Astrocyte of the hippocampus (primary cell): ENCODE measurements around the gene FMNL3.
"Not testable (repeated sequence)": the region's sequence is repeated elsewhere in the genome, so short reads cannot be mapped to it uniquely, and the experiment has no call there.

Experiments used
- DNase-seq: peaks from one replicate; pipeline ENCODE4 v3.0.0; 2011; ENCODE audit warnings: low read depth, low spot score

FMNL3 gene

GRCh38 chr12:49707128-49707811 is at the start of gene FMNL3:
TSS of gene FMNL3 (minus strand) at chr12:49707405. CDS start at chr12:49707180, 225 bp downstream.
- peak; percentile 99 for DNase-seq

- DNase-seq, result no peak
Observed at GRCh38 chr12:49750996-49751393, 43.8 kb upstream of the FMNL3 start.

DNA sequence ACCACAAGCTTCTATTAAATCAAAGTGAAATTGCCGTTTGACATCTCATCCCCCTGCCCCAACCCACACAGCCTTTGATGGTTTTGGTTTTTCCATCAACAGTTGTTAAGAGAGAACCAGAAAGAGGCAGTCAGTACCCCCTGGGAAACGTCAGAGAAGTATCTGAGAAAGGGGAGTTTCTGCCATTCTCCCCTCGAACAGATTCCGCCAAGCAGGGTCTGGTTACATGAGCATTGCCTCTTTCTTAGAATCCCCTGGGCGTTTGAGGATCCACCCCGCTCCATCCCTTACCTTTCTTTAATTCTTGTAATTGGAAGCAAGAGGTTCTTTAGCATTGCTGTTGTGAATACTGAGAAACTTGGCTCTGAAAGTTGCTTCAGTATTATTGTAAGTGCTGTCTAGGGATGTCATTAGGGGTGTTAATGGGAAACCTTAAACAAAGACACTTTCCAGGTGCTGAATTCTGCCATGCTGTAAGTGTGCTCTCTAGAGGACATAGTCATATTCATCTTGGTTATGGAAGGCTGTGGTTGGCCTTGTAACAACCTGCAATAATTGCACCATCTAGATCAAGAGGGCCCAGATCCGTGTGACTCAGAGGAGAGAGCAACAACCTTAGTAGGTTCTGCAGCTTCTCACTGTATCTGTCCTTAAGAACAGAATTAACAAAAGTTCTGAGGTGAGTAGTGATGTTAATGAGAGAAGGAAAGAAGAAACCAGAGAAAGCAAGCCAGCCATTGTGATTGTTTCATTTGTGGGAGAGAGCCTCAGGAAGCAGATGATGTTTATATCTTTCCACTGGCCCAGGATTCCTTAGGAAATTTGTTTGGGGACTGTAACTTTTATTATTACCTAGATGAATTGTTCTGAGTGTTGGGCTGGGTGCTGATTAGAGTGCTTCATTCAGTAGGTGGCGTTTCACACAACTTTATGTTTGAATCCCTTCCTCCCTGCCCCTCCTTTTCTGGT is 43.1 kb upstream of the FMNL3 start:
- DNase-seq, result peak; percentile 17

- no peak for DNase-seq
Observed at GRCh38 chr12:49748800-49749199, 41.6 kb upstream of the FMNL3 start.

DNA sequence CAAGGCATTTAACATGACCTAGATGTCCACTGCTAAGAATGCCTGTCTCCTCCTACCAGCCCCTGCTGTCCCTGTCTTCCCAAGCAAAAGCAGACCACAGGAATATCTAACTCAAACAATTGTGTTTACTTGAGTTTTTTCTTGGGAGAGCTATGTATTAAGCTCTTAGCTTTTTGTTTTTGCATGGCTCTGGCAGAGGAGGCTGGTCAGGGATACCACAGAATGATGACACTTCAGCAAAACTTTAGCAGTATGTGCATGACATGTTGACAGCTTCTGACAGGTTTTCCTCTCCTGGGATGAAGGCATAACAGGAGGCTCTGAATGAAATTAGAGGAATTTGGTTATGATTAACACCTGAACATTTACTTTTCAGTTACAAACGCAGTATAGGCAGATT is 41.1 kb upstream of the FMNL3 start:
- peak; percentile 22 for DNase-seq

- DNase-seq, result no peak
Observed at GRCh38 chr12:49744363-49744885, 37.2 kb upstream of the FMNL3 start.

DNA sequence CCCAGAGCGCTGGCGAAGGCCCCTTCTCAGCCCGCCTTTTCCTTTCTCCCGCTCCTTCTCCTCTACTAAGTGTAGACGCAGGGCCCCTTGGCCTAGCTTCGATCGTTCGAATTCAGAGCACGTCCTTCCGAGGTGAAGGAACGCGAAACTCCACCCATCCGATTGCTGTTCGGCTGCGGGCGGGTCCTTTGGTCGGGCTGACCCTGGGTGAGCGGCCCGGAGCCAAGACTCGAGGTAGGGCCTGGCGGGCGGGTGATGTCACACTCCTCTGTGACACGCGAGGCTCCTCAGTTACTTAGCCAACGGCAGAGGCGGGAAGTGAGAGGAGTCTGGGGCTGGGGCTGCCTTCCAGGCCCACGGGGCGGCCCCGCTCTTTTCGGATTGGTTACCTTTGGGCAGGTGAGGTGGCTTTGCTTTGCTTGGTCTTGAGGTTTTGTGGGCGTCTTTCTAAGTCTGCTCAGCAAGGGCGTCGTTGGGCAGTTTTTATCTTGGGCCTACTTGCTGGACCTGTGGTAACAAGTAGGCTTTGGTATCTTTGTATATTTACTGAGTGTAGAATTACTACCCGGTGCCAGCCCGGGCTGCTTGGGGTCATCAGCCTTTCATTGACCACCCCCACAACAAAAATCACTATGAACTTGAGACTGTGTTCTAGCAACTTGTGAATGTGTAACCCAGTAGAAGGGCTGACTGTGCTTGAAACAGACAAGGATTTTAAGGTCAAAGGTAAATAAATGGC is 34.8 kb upstream of the FMNL3 start:
- DNase-seq, result peak; percentile 95

DNA sequence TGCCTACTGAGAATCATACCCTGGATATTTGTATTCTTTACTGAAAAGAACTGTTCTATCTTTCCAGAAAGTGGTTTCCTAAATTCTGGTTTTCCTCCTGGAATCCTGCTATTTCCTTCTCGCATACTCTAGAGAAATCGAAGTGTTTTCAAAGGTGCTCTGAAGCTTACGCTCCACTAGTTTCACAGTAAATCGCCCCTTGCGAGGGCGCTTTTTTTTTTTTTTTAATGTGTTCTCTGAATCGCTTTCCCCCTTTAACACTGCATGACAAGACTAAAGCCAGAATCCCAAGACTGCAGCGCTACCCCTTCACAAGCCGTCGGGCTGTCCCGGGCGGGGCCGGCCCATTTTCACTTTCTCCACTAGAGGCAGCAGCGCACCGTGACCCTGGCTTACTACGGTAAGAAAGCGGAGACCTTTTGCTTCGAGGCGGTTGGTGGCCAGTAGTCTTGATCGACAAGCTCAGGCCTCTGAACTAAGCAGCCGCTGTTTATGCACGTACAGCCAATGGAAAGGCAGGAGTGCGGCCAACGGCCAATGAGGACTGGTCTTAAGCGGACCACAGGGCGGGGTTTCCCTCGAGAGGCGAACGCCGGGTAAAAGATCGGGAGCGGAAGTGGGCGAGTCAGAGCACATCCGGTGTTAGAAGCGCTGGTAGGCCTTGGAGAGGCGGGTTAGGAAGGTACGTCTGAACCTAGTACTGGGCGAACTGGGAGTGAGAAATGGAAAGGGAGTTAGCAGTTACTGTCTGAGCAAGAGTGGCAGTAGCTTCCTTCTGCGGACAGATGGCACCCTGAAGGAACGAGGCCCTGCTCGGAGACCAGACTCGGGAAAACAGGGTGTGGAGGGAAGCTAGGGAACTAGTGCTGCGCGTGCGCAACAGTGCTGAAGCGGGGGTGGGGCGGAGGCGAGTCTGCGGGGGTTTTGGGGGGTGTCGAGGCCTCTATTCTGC is 34.0 kb upstream of the FMNL3 start, which contains the start of gene TMBIM6:
TSS of gene TMBIM6 (plus strand) at position 628 of the 952 bp plus-strand sequence. CDS start 10,937 bp downstream, outside the sequence.
- DNase-seq, result peak; percentile 100

- not testable (repeated sequence) for DNase-seq
Observed at GRCh38 chr12:49740277-49740676, 33.1 kb upstream of the FMNL3 start.

GRCh38 chr12:49738721-49739120 is 31.5 kb upstream of the FMNL3 start:
- not testable (repeated sequence) for DNase-seq

- DNase-seq, result not testable (repeated sequence)
Observed at GRCh38 chr12:49734900-49735299, 27.7 kb upstream of the FMNL3 start.

- DNase-seq, result no peak
Observed at GRCh38 chr12:49733219-49734017, 26.2 kb upstream of the FMNL3 start.

DNA sequence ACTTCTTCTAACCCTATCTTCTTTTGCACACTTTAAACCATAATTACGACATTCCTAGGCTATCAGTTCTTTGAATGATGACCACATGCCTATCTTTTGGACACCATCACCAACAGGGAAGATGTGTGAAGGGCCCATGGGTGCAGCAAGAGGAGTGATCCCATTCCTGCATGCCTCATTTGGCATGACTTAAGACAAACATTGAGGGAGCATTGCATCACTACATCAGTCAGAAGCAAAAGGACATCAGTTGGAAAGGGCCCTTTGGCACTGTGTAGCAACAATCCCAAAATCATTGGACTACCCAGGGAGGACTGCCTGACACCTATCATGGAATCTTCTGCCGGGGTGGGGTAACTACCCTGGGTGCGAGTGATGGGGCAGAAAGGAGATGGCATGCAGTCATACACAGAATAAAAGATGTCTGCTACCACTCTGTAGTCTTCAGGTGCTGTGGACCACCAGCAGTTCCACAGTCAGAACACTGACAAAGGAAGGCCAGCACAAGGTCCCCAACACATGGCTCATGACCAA is 23.4 kb upstream of the FMNL3 start:
- DNase-seq, result no peak

DNA sequence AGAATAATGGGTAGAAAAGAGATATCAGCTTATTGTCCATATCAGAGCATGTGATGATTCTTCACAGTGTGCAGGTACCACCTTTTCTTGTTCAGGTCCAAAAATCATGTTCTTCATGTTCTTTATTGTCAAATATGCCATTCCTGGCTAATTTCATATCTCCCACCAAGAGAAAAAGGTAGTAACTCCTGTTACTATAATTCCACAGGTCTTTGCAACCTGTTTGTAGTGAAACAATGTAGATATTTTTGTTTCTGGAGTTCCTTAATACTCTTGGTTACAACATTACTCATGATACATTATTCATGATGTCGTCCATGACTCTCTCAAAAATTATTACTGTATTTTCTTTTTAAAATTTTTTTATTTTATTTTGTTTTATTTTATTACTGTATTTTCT is 22.8 kb upstream of the FMNL3 start:
- DNase-seq, result no peak

GRCh38 chr12:49728446-49728845 is 21.2 kb upstream of the FMNL3 start:
- DNase-seq, result no peak

DNA sequence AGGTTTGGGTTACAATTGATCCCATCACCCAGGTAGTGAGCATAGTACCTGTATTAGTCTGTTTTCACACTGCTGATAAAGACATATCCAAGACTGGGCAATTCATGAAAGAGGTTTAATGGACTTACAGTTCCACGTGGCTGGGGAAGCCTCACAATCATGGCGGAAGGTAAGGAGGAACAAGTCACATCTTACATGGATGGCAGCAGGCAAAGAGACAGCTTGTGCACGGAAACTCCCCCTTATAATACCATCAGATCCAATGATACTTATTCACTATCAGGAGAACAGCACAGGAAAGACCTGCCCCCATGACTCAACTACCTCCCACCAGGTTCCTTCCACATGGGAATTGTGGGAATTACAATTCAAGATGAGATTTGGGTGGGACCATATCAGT is 14.2 kb upstream of the FMNL3 start:
- not testable (repeated sequence) for DNase-seq

- peak; percentile 28 for DNase-seq
Observed at GRCh38 chr12:49720214-49720613, 13.0 kb upstream of the FMNL3 start.

- not testable (repeated sequence) for DNase-seq
Observed at GRCh38 chr12:49717800-49718199, 10.6 kb upstream of the FMNL3 start.

DNA sequence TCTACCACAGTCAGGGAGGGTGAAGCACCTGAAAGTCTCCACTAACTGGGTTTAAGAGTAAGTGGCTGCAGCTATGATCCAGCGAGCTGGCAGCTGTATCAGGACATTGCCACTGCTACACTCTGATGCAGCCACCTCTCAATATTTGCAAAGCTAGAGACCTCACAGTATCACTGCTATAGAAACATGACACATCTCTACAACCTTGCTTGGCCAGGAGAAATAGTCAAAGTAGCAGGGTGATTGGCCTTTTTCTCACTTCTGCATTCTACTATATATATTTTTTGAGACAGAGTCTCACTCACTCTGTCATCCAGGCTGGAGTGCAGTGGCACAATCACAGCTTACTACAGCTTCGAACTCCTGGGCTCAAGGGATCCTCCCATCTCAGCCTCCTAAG is 9.3 kb upstream of the FMNL3 start:
- no peak for DNase-seq
